ENCODE measurements around the gene ZDBF2. TPM values are rescaled to one million over a fixed set of nuclear protein-coding genes. Genes with fewer than 3 reads are reported as not detected.

ZDBF2 gene
- total and polyA plus RNA-seq, 9 of the 15 experiments (the other 6 are each of a cell fraction or from before 2014, with no cell fraction given), result 0.01 to 0.04 (median 0.03) TPM; not detected in 3

GRCh38 chr2:206336861-206337260 lies 62.4 kb downstream of the ZDBF2 start (continued):
- TF ChIP-seq ZNF407 (IDR thresholded peaks at IDR 0.05; ENCODE audit: low read depth) (no peak), RBM15 (IDR thresholded peaks at IDR 0.05; ENCODE audit: insufficient read depth, low read length) (no peak), NFIX (CRISPR knock-in tag; IDR thresholded peaks at IDR 0.05; ENCODE audit: low read depth) (no peak)

All from K562 (cell line).